HCT116 (cell line): ENCODE results near the gene LRRTM4. TPM values are rescaled to one million over a fixed set of nuclear protein-coding genes. Genes with fewer than 3 reads are reported as not detected.

Experiments
- ATAC-seq: fragments of 200-7000 bp; cut with Tn5 transposase; 2 replicates; pipeline ENCODE4 v1.9.1; 2020; ENCODE audit warnings: mild to moderate bottlenecking, moderate library complexity
- BruUV-seq: library from RNA; stranded (reverse); fragments of 400-500 nt; replicated peaks from 2 replicates; lab custom pipeline; 2021; lab: Mats Ljungman, UMichigan
- CTCF ChIA-PET: fragments of 300-600 bp; sonication (Branson Sonifier 250); formaldehyde crosslinking; loops from one replicate; lab custom pipeline; 2021; ENCODE audit warnings: antibody characterized with exemption; lab: Charles Lee
- POLR2A ChIA-PET: fragments of 300-600, 350-600 bp; sonication (Branson Sonifier 250); formaldehyde crosslinking; loops from one replicate; lab custom pipeline; 2021; ENCODE audit warnings: antibody characterized with exemption; lab: Charles Lee
- RAD21 ChIA-PET, 2 experiments: fragments of 300-600 bp; sonication (Branson Sonifier 250); formaldehyde crosslinking; loops; one replicate each; lab custom pipeline; 2023; ENCODE audit warnings: low total read pairs in 2 of 2; ENCODE audit not compliant: uncharacterized antibody in 2 of 2, unreplicated experiment in 2 of 2, low non-redundant PET in 1 of 2; lab: Charles Lee
- DNase-seq: peaks from one replicate; pipeline ENCODE4 v3.0.0-alpha.2; 2010; ENCODE audit warnings: low read depth, low spot score
- H2AFZ ChIP-seq: fragments of 200-600 bp; shearing (Covaris generic), sonication (generic); 2 replicates; pipeline ENCODE4 v1.6.1; 2017; ENCODE audit warnings: low read depth, mixed run types, mixed read lengths, antibody characterized with exemption, low read length; ENCODE audit not compliant: poor library complexity, severe bottlenecking
- H3K27ac ChIP-seq: 2 replicates; pipeline ENCODE4 v1.5.1; 2012; ENCODE audit warnings: low read depth, low read length
- H3K27me3 ChIP-seq: fragments of 200-600 bp; sonication (generic); 2 replicates; pipeline ENCODE4 v1.6.1; 2016; ENCODE audit warnings: mixed run types, low read length, mixed read lengths; ENCODE audit not compliant: insufficient read depth
- H3K36me3 ChIP-seq, 2 experiments: fragments of 200-500 bp in 1 of 2; fragments of 200-600 bp in 1 of 2; sonication (Bioruptor generic) in 1 of 2; sonication (generic) in 1 of 2; 2 replicates each; pipeline versions ENCODE4 v1.5.1 to v1.6.1; 2014 to 2016; ENCODE audit warnings: low read length in 2 of 2, inconsistent platforms in 1 of 2, mixed read lengths in 1 of 2, mixed run types in 1 of 2; ENCODE audit not compliant: insufficient read depth in 2 of 2, control insufficient read depth in 1 of 2
- H3K4me1 ChIP-seq, 2 experiments: fragments of 200-600 bp in 1 of 2; sonication (generic) in 1 of 2; 2 replicates each; pipeline versions ENCODE4 v1.5.1 to v1.6.1; 2012 to 2017; ENCODE audit warnings: low read length in 2 of 2, inconsistent platforms in 1 of 2, mild to moderate bottlenecking in 1 of 2, mixed read lengths in 1 of 2, mixed run types in 1 of 2, moderate library complexity in 1 of 2; ENCODE audit not compliant: insufficient read depth in 2 of 2, control insufficient read depth in 1 of 2
- H3K4me2 ChIP-seq: fragments of 200-600 bp; sonication (generic); 2 replicates; pipeline ENCODE4 v1.6.1; 2017; ENCODE audit warnings: mixed run types, low read length, mixed read lengths
- H3K4me3 ChIP-seq, 2 experiments: fragments of 200-600 bp in 1 of 2; sonication (generic) in 1 of 2; replicated peaks in 1 of 2; 2 replicates each; pipeline ENCODE4 v1.5.1; 2011 to 2016; ENCODE audit warnings: low read length in 2 of 2, control low read depth in 1 of 2, low read depth in 1 of 2, mild to moderate bottlenecking in 1 of 2, mixed read lengths in 1 of 2, mixed run types in 1 of 2
- H3K79me2 ChIP-seq: fragments of 200-600 bp; sonication (generic); 2 replicates; pipeline ENCODE4 v1.6.1; 2017; ENCODE audit warnings: mild to moderate bottlenecking, mixed run types, low read length, moderate library complexity, mixed read lengths; ENCODE audit not compliant: insufficient read depth
- H3K9ac ChIP-seq: fragments of 200-600 bp; sonication (generic); 2 replicates; pipeline ENCODE4 v1.6.1; 2016; ENCODE audit warnings: low read length, mixed read lengths
- H3K9me2 ChIP-seq: fragments of 200-600 bp; sonication (generic), shearing (Covaris generic); 2 replicates; pipeline ENCODE4 v1.6.1; 2017; ENCODE audit warnings: mixed run types, mild to moderate bottlenecking, moderate library complexity; ENCODE audit not compliant: insufficient read depth
- H3K9me3 ChIP-seq, 2 experiments: fragments of 200-500 bp in 1 of 2; fragments of 200-600 bp in 1 of 2; sonication (Bioruptor generic) in 1 of 2; sonication (generic) in 1 of 2; 2 replicates each; pipeline ENCODE4 v1.6.1; 2014 to 2017; ENCODE audit warnings: low read length in 2 of 2, mixed read lengths in 2 of 2, inconsistent platforms in 1 of 2, low read depth in 1 of 2, mild to moderate bottlenecking in 1 of 2, mixed run types in 1 of 2, moderate library complexity in 1 of 2; ENCODE audit not compliant: control insufficient read depth in 1 of 2, insufficient read depth in 1 of 2
- H4K20me1 ChIP-seq: fragments of 200-600 bp; sonication (generic), shearing (Covaris generic); 2 replicates; pipeline ENCODE4 v1.6.1; 2017; ENCODE audit warnings: mixed run types, mild to moderate bottlenecking, moderate library complexity; ENCODE audit not compliant: insufficient read depth
- CTCF ChIP-seq, 3 experiments: fragments of 200-600 bp in 1 of 3; sonication (generic) in 1 of 3; IDR thresholded peaks in 2 of 3; conservative IDR thresholded peaks in 1 of 3; 2 replicates each; pipeline ENCODE4 v1.5.1; 2012 to 2017; ENCODE audit warnings: low read depth in 2 of 3, low read length in 2 of 3, antibody characterized with exemption in 1 of 3, borderline replicate concordance in 1 of 3, control low read depth in 1 of 3, mild to moderate bottlenecking in 1 of 3, mixed read lengths in 1 of 3, mixed run types in 1 of 3, moderate library complexity in 1 of 3; ENCODE audit not compliant: insufficient read depth in 1 of 3
- EZH2 ChIP-seq: fragments of 200-600 bp; sonication (generic); IDR thresholded peaks from 2 replicates; pipeline ENCODE4 v1.6.1; 2017; ENCODE audit warnings: antibody characterized with exemption, mixed run types
- EZH2phosphoT487 ChIP-seq: fragments of 200-600 bp; IDR thresholded peaks from 2 replicates; pipeline ENCODE4 v1.6.1; 2018; ENCODE audit warnings: antibody characterized with exemption, borderline replicate concordance
- JUND ChIP-seq: IDR thresholded peaks from 2 replicates; pipeline ENCODE4 v1.6.1; 2012
- MAX ChIP-seq: IDR thresholded peaks from 2 replicates; pipeline ENCODE4 v1.6.1; 2012
- POLR2A ChIP-seq: IDR thresholded peaks from 2 replicates; pipeline ENCODE4 v1.7.0; 2011; ENCODE audit warnings: borderline replicate concordance; ENCODE audit not compliant: insufficient read depth, insufficient read length; ENCODE audit errors: extremely low read depth
- POLR2AphosphoS5 ChIP-seq: IDR thresholded peaks from 2 replicates; pipeline ENCODE4 v1.6.1; 2011; ENCODE audit warnings: mild to moderate bottlenecking, low read depth, low read length, moderate library complexity
- RAD21 ChIP-seq: IDR thresholded peaks from 2 replicates; pipeline ENCODE4 v1.6.1; 2012; ENCODE audit warnings: low read depth, mild to moderate bottlenecking
- REST ChIP-seq: IDR thresholded peaks from 2 replicates; pipeline ENCODE4 v1.6.1; 2012; ENCODE audit warnings: low read depth
- SP1 ChIP-seq: IDR thresholded peaks from 2 replicates; pipeline ENCODE4 v1.6.1; 2012; ENCODE audit warnings: low read depth
- SRF ChIP-seq: IDR thresholded peaks from 2 replicates; pipeline ENCODE4 v1.6.1; 2012; ENCODE audit warnings: low read depth
- TCF7L2 ChIP-seq: IDR thresholded peaks from 2 replicates; pipeline ENCODE4 v1.7.0; 2011; ENCODE audit warnings: borderline replicate concordance, inconsistent platforms; ENCODE audit not compliant: insufficient read depth, insufficient read length; ENCODE audit errors: extremely low read depth
- YY1 ChIP-seq: IDR thresholded peaks from 2 replicates; pipeline ENCODE4 v1.6.1; 2011; ENCODE audit warnings: low read length, low read depth, moderate library complexity, mild to moderate bottlenecking; ENCODE audit not compliant: insufficient replicate concordance; ENCODE audit errors: extremely low read depth
- ZBTB33 ChIP-seq: IDR thresholded peaks from 2 replicates; pipeline ENCODE4 v1.6.1; 2011; ENCODE audit warnings: mild to moderate bottlenecking, low read length, moderate library complexity; ENCODE audit not compliant: insufficient replicate concordance; ENCODE audit errors: extremely low read depth
- ZFX ChIP-seq: fragments of 450-650 bp; IDR thresholded peaks from 2 replicates; pipeline ENCODE4 v1.6.1; 2017
- ZNF274 ChIP-seq: fragments of 200-500 bp; sonication (Bioruptor generic); IDR thresholded peaks from 2 replicates; pipeline ENCODE4 v1.6.1; 2014; ENCODE audit warnings: mild to moderate bottlenecking, low read depth, low read length, inconsistent platforms
- intact Hi-C: fragments of 100-400 bp; cut with micrococcal nuclease; formaldehyde crosslinking; loops from 2 replicates; pipeline ENCODE4 v1.10.0; 2022
- total RNA-seq: library from RNA; stranded (reverse); gene quantifications from one replicate; pipeline ENCODE4 v1.2.1, GENCODE V29; 2021; ENCODE audit not compliant: unreplicated experiment

Gene LRRTM4
- total RNA-seq, 1 experiment from 2014 or later: 0.25 TPM

- no peaks in the 10 kb centered on the region for H3K27me3 ChIP-seq
- TF ChIP-seq SRF: no peak
- no peak for TF ChIP-seq JUND
- no peak for TF ChIP-seq ZFX
- TF ChIP-seq ZBTB33: no peak
- no peak for TF ChIP-seq RAD21
- no peak for TF ChIP-seq TCF7L2
- no peak for TF ChIP-seq POLR2AphosphoS5
- TF ChIP-seq YY1: no peak
- no peak for TF ChIP-seq ZNF274
- no peak for TF ChIP-seq MAX
- no peak for TF ChIP-seq EZH2
- TF ChIP-seq EZH2phosphoT487: no peak
- TF ChIP-seq SP1: no peak
- no peak for TF ChIP-seq REST
- no peak for TF ChIP-seq POLR2A
- no peak for TF ChIP-seq CTCF (IDR thresholded peaks at IDR 0.05 in 2 of 3, conservative IDR thresholded peaks at IDR 0.05 in 1 of 3; ENCODE audit: borderline replicate concordance in 1 of 3, insufficient read depth in 1 of 3, low read depth in 2 of 3, low read length in 2 of 3)
- peaks cover 3 to 14% of the 10 kb centered on the region in 2 experiments; a peak in 3 of 4 replicates for H3K9me3 ChIP-seq
- H2AFZ ChIP-seq: no peak overlapping the region
- H3K79me2 ChIP-seq: no peaks in the 10 kb centered on the region
- no peak overlapping the region for H3K9ac ChIP-seq
- RAD21 ChIA-PET: no interaction called here
- intact Hi-C loops: no loop called here
- no peak overlapping the region for H3K27ac ChIP-seq
- CTCF ChIA-PET: no interaction called here
- BruUV-seq: no TSS peak
- ATAC-seq (no peak), DNase-seq (no peak)
- no peaks in the 10 kb centered on the region for H4K20me1 ChIP-seq
- no peak overlapping the region for H3K4me2 ChIP-seq
- no peaks in the 10 kb centered on the region for H3K9me2 ChIP-seq
- no peaks in the 10 kb centered on the region for H3K4me1 ChIP-seq
- H3K36me3 ChIP-seq: no peaks in the 10 kb centered on the region
- POLR2A ChIA-PET: no interaction called here
- H3K4me3 ChIP-seq: no peak overlapping the region
Measured at GRCh38 chr2:76977846-76978727, 544.1 kb downstream of the LRRTM4 start.
